SK-N-SH treated with all-trans-retinoic acid at 6 μM for 48 hours (cell line): ENCODE measurements around the gene EPOP.

Experiments
- CREB5 ChIP-seq: fragments of 250-450 bp; sonication (Bioruptor Pico); IDR thresholded peaks from 2 replicates; pipeline ENCODE4 v1.5.1; 2020; ENCODE audit warnings: low read depth, mild to moderate bottlenecking, moderate library complexity
- CSDC2 ChIP-seq: fragments of 250-450 bp; sonication (Bioruptor Pico); IDR thresholded peaks from 2 replicates; pipeline ENCODE4 v1.5.0; 2020; ENCODE audit warnings: mild to moderate bottlenecking, moderate library complexity
- ESRRG ChIP-seq: fragments of 250-450 bp; sonication (Bioruptor Pico); IDR thresholded peaks from 2 replicates; pipeline ENCODE4 v1.6.1; 2021; ENCODE audit warnings: mild to moderate bottlenecking
- ISL1 ChIP-seq: fragments of 250-450 bp; sonication (Bioruptor Pico); IDR thresholded peaks from 2 replicates; pipeline ENCODE4 v2.1.2; 2022; ENCODE audit warnings: mild to moderate bottlenecking, moderate library complexity
- OSR1 ChIP-seq: fragments of 250-450 bp; sonication (Bioruptor Pico); IDR thresholded peaks from 2 replicates; pipeline ENCODE4 v1.8.0; 2022; ENCODE audit warnings: moderate library complexity, mild to moderate bottlenecking, inconsistent platforms
- PATZ1 ChIP-seq: fragments of 250-450 bp; sonication (Bioruptor Pico); IDR thresholded peaks from 2 replicates; pipeline ENCODE4 v1.8.0; 2020; ENCODE audit warnings: mild to moderate bottlenecking, moderate library complexity, borderline replicate concordance
- POU6F1 ChIP-seq: fragments of 250-450 bp; sonication (Bioruptor Pico); IDR thresholded peaks from 2 replicates; pipeline ENCODE4 v1.8.0; 2021; ENCODE audit warnings: low read depth, mild to moderate bottlenecking, moderate library complexity, borderline replicate concordance
- TOX ChIP-seq: fragments of 250-450 bp; sonication (Bioruptor Pico); IDR thresholded peaks from 2 replicates; pipeline ENCODE4 v1.8.0; 2021; ENCODE audit warnings: mild to moderate bottlenecking, moderate library complexity, borderline replicate concordance
- TSHZ2 ChIP-seq: fragments of 250-450 bp; sonication (Bioruptor Pico); IDR thresholded peaks from 2 replicates; pipeline ENCODE4 v1.5.0; 2020; ENCODE audit warnings: mild to moderate bottlenecking, moderate library complexity
- ZFP3 ChIP-seq: fragments of 250-450 bp; sonication (Bioruptor Pico); IDR thresholded peaks from 2 replicates; pipeline ENCODE4 v1.5.0; 2020; ENCODE audit warnings: mild to moderate bottlenecking, moderate library complexity
- ZFP30 ChIP-seq: fragments of 450-650 bp; formaldehyde crosslinking; IDR thresholded peaks from 2 replicates; pipeline ENCODE4 v1.5.0; 2022; ENCODE audit warnings: mild to moderate bottlenecking, moderate library complexity
- ZNF70 ChIP-seq: fragments of 450-650 bp; formaldehyde crosslinking; IDR thresholded peaks from 2 replicates; pipeline ENCODE4 v1.5.0; 2020; ENCODE audit warnings: mild to moderate bottlenecking, moderate library complexity

GRCh38 chr17:38705803-38706504 is 31.2 kb upstream of the EPOP start:
- TF ChIP-seq ZFP30 (no peak), POU6F1 (CRISPR knock-in tag) (no peak), OSR1 (CRISPR knock-in tag) (no peak), CREB5 (CRISPR knock-in tag) (no peak), TOX (CRISPR knock-in tag) (no peak), PATZ1 (no peak; the same call in 1 of the 2 replicates), TSHZ2 (CRISPR knock-in tag) (no peak), ZFP3 (CRISPR knock-in tag) (no peak), ISL1 (CRISPR knock-in tag) (no peak), ZNF70 (CRISPR knock-in tag) (no peak), CSDC2 (CRISPR knock-in tag) (no peak), ESRRG (CRISPR knock-in tag) (no peak)
